ENCODE measurements around the gene IL17RE. TPM values are rescaled to one million over a fixed set of nuclear protein-coding genes. Genes with fewer than 3 reads are reported as not detected.

Gene IL17RE
- total and polyA plus RNA-seq, 9 of the 15 experiments (the other 6 are each of a cell fraction or from before 2014, with no cell fraction given): 0.32 to 1.9 (median 0.51) TPM; not detected in 4

- TF ChIP-seq ZBTB5 (IDR thresholded peaks at IDR 0.05) (no peak), PCBP1 (IDR thresholded peaks at IDR 0.05; ENCODE audit: low read depth, low read length, poor library complexity, severe bottlenecking) (no peak), GTF2A2 (tag; IDR thresholded peaks at IDR 0.05) (no peak), BRF2 (IDR thresholded peaks at IDR 0.05; ENCODE audit: borderline replicate concordance, insufficient read depth, insufficient read length) (no peak), ZFP91 (CRISPR knock-in tag; IDR thresholded peaks at IDR 0.05) (no peak), TGIF2 (CRISPR knock-in tag; IDR thresholded peaks at IDR 0.05) (no peak), CTCFL (IDR thresholded peaks at IDR 0.05; ENCODE audit: borderline replicate concordance, insufficient read depth, low read depth, low read length, poor library complexity, severe bottlenecking) (no peak), ZEB2 (IDR thresholded peaks at IDR 0.05) (no peak), ILK (tag; IDR thresholded peaks at IDR 0.05; ENCODE audit: borderline replicate concordance, low read depth) (no peak), E2F3 (CRISPR knock-in tag; IDR thresholded peaks at IDR 0.05) (no peak), RBM22 (IDR thresholded peaks at IDR 0.05; ENCODE audit: low read depth, low read length, poor library complexity, severe bottlenecking) (no peak), EZH2 (IDR thresholded peaks at IDR 0.05; ENCODE audit: borderline replicate concordance, low read depth, low read length) (no peak), PHF21A (IDR thresholded peaks at IDR 0.05; ENCODE audit: borderline replicate concordance, low read depth) (no peak), ARID1B (IDR thresholded peaks at IDR 0.05) (peak; percentile 86), ZNF23 (CRISPR knock-in tag; IDR thresholded peaks at IDR 0.05) (no peak), THRAP3 (IDR thresholded peaks at IDR 0.05; ENCODE audit: borderline replicate concordance) (no peak), SFPQ (IDR thresholded peaks at IDR 0.05; ENCODE audit: low read depth, low read length) (no peak), NR1H2 (CRISPR knock-in tag; IDR thresholded peaks at IDR 0.05) (no peak), MAZ (CRISPR knock-in tag; conservative IDR thresholded peaks at IDR 0.05 in 1 of 2, IDR thresholded peaks at IDR 0.05 in 1 of 2) (peak; percentile 44 to 64; a peak in 2 of 4 replicates)
Observed at GRCh38 chr3:9884555-9885165, 18.0 kb upstream of the IL17RE start (continued).

Measured in K562 (cell line).